Nephron progenitor cell (in vitro differentiated cells): Measurements from ENCODE around the gene LUZP2.

Experiments
- DNase-seq: peaks from one replicate; pipeline ENCODE4 v3.0.0; 2021
- H3K27ac Mint-ChIP-seq: 2 replicates; pipeline ENCODE4 v1.8.0; 2021; ENCODE audit warnings: mild to moderate bottlenecking, moderate library complexity, mixed read lengths
- H3K27me3 Mint-ChIP-seq: 2 replicates; pipeline ENCODE4 v1.8.0; 2021; ENCODE audit warnings: mild to moderate bottlenecking, low read depth, mixed read lengths; ENCODE audit not compliant: poor library complexity
- H3K36me3 Mint-ChIP-seq: 2 replicates; pipeline ENCODE4 v1.8.0; 2021; ENCODE audit warnings: low read depth, mixed read lengths
- H3K4me1 Mint-ChIP-seq: 2 replicates; pipeline ENCODE4 v1.8.0; 2021; ENCODE audit warnings: mixed read lengths
- H3K4me3 Mint-ChIP-seq: 2 replicates; pipeline ENCODE4 v1.8.0; 2021; ENCODE audit warnings: mild to moderate bottlenecking, moderate library complexity, mixed read lengths
- H3K9me3 Mint-ChIP-seq: 2 replicates; pipeline ENCODE4 v1.8.0; 2021; ENCODE audit warnings: mild to moderate bottlenecking, moderate library complexity, mixed read lengths
- CTCF ChIP-seq: fragments of 200-600 bp; sonication (generic); IDR thresholded peaks from 2 replicates; pipeline ENCODE4 v1.5.0; 2021; ENCODE audit warnings: antibody characterized with exemption

Gene LUZP2

GRCh38 chr11:24651873-24652272 is 155.0 kb downstream of the LUZP2 start:
- no peak for TF ChIP-seq CTCF
- H3K4me1 Mint-ChIP-seq, result no peaks in the 10 kb centered on the region
- H3K27me3 Mint-ChIP-seq, result no peaks in the 10 kb centered on the region

GRCh38 chr11:24653901-24654300 is 157.0 kb downstream of the LUZP2 start:
- Mint-ChIP-seq H3K9me3 (no peaks in the 10 kb centered on the region), H3K4me3 (no peak overlapping the region), H3K36me3 (no peaks in the 10 kb centered on the region), H3K4me1 (no peaks in the 10 kb centered on the region), H3K27ac (no peak overlapping the region), H3K27me3 (no peaks in the 10 kb centered on the region)
- no peak for TF ChIP-seq CTCF
- no peak for DNase-seq

More at GRCh38 chr11:24651873-24652272, 155.0 kb downstream of the LUZP2 start:
- Mint-ChIP-seq H3K4me3 (no peak overlapping the region), H3K27ac (no peak overlapping the region), H3K9me3 (no peaks in the 10 kb centered on the region), H3K36me3 (no peaks in the 10 kb centered on the region)
- DNase-seq, result no peak

- H3K36me3 Mint-ChIP-seq, result no peaks in the 10 kb centered on the region
- peaks cover 12% of the 10 kb centered on the region for H3K9me3 Mint-ChIP-seq
- no peak for DNase-seq
- H3K4me3 Mint-ChIP-seq, result no peak overlapping the region
- H3K4me1 Mint-ChIP-seq, result no peaks in the 10 kb centered on the region
- no peaks in the 10 kb centered on the region for H3K27me3 Mint-ChIP-seq
- no peak overlapping the region for H3K27ac Mint-ChIP-seq
- no peak for TF ChIP-seq CTCF
Observed at GRCh38 chr11:24661331-24661730, 164.5 kb downstream of the LUZP2 start.

GRCh38 chr11:24664399-24664798 is 167.5 kb downstream of the LUZP2 start:
- Mint-ChIP-seq H3K36me3 (no peaks in the 10 kb centered on the region), H3K4me1 (no peaks in the 10 kb centered on the region)
- TF ChIP-seq CTCF, result no peak

GRCh38 chr11:24667353-24667968 is 170.6 kb downstream of the LUZP2 start:
- no peak overlapping the region for H3K4me3 Mint-ChIP-seq
- no peaks in the 10 kb centered on the region for H3K4me1 Mint-ChIP-seq
- DNase-seq, result no peak
- peaks cover 12% of the 10 kb centered on the region for H3K9me3 Mint-ChIP-seq
- no peaks in the 10 kb centered on the region for H3K27me3 Mint-ChIP-seq
- no peaks in the 10 kb centered on the region for H3K36me3 Mint-ChIP-seq
- no peak for TF ChIP-seq CTCF
- no peak overlapping the region for H3K27ac Mint-ChIP-seq

More at GRCh38 chr11:24664399-24664798, 167.5 kb downstream of the LUZP2 start:
- H3K4me3 Mint-ChIP-seq, result no peak overlapping the region
- DNase-seq, result no peak
- H3K9me3 Mint-ChIP-seq, result peaks cover 12% of the 10 kb centered on the region
- H3K27ac Mint-ChIP-seq, result no peak overlapping the region
- H3K27me3 Mint-ChIP-seq, result no peaks in the 10 kb centered on the region

GRCh38 chr11:24678703-24679348 is 182.0 kb downstream of the LUZP2 start:
- no peak overlapping the region for H3K4me3 Mint-ChIP-seq
- no peaks in the 10 kb centered on the region for H3K36me3 Mint-ChIP-seq
- H3K27me3 Mint-ChIP-seq, result no peaks in the 10 kb centered on the region
- H3K4me1 Mint-ChIP-seq, result peaks cover 18% of the 10 kb centered on the region
- no peak overlapping the region for H3K27ac Mint-ChIP-seq
- no peak for DNase-seq
- H3K9me3 Mint-ChIP-seq, result no peaks in the 10 kb centered on the region
- no peak for TF ChIP-seq CTCF
